HEK293T (cell line): ENCODE measurements around the gene STIM1.
A peak's percentile ranks its signal among the peaks of the same experiment; 100 is the strongest.

Experiments
- CTCF ChIA-PET: fragments of 350-600 bp; formaldehyde crosslinking; extraction: SDS; loops from one replicate; lab custom pipeline; 2021; ENCODE audit warnings: antibody characterized with exemption, inconsistent platforms; lab: Yijun Ruan, JAX
- POLR2A ChIA-PET: fragments of 350-600 bp; formaldehyde crosslinking; extraction: SDS; loops from one replicate; lab custom pipeline; 2020; ENCODE audit warnings: antibody characterized with exemption, inconsistent platforms; lab: Yijun Ruan, JAX
- DNase-seq: peaks from one replicate; pipeline ENCODE4 v3.0.0; 2012; ENCODE audit warnings: mixed read lengths; ENCODE audit errors: extremely low spot score
- ARNT ChIP-seq: fragments of 450-650 bp; IDR thresholded peaks from 2 replicates; pipeline ENCODE4 v1.6.1; 2017; ENCODE audit warnings: mild to moderate bottlenecking
- BHLHE40 ChIP-seq: fragments of 450-650 bp; IDR thresholded peaks from 2 replicates; pipeline ENCODE4 v1.6.1; 2016; ENCODE audit warnings: mild to moderate bottlenecking, moderate library complexity, borderline replicate concordance
- CTBP1 ChIP-seq: fragments of 450-650 bp; IDR thresholded peaks from 2 replicates; pipeline ENCODE4 v1.6.1; 2016; ENCODE audit warnings: borderline replicate concordance
- ELF4 ChIP-seq: fragments of 450-650 bp; IDR thresholded peaks from 2 replicates; pipeline ENCODE4 v1.6.1; 2017; ENCODE audit warnings: antibody characterized with exemption
- FOXA1 ChIP-seq: fragments of 450-650 bp; IDR thresholded peaks from 2 replicates; pipeline ENCODE4 v1.6.1; 2016; ENCODE audit warnings: mild to moderate bottlenecking
- FOXK2 ChIP-seq: fragments of 450-650 bp; IDR thresholded peaks from 2 replicates; pipeline ENCODE4 v1.6.1; 2016; ENCODE audit warnings: mild to moderate bottlenecking
- FOXM1 ChIP-seq: fragments of 450-650 bp; IDR thresholded peaks from 2 replicates; pipeline ENCODE4 v1.6.1; 2017; ENCODE audit warnings: mild to moderate bottlenecking, borderline replicate concordance
- HDGF ChIP-seq: fragments of 450-650 bp; IDR thresholded peaks from 2 replicates; pipeline ENCODE4 v1.6.1; 2017; ENCODE audit warnings: antibody characterized with exemption, borderline replicate concordance
- L3MBTL2 ChIP-seq: fragments of 450-650 bp; conservative IDR thresholded peaks from 2 replicates; pipeline ENCODE4 v1.6.1; 2016; ENCODE audit warnings: mild to moderate bottlenecking
- LEF1 ChIP-seq: fragments of 450-650 bp; IDR thresholded peaks from 2 replicates; pipeline ENCODE4 v1.6.1; 2017; ENCODE audit warnings: mild to moderate bottlenecking, borderline replicate concordance
- NFRKB ChIP-seq: fragments of 450-650 bp; IDR thresholded peaks from 2 replicates; pipeline ENCODE4 v1.6.1; 2016; ENCODE audit warnings: mild to moderate bottlenecking, moderate library complexity
- PKNOX1 ChIP-seq: fragments of 450-650 bp; IDR thresholded peaks from 2 replicates; pipeline ENCODE4 v1.6.1; 2016
- SP1 ChIP-seq: fragments of 450-650 bp; IDR thresholded peaks from 2 replicates; pipeline ENCODE4 v1.6.1; 2017
- SUZ12 ChIP-seq: fragments of 450-650 bp; IDR thresholded peaks from 2 replicates; pipeline ENCODE4 v1.6.1; 2016; ENCODE audit warnings: mild to moderate bottlenecking
- TARDBP ChIP-seq: fragments of 450-650 bp; IDR thresholded peaks from 2 replicates; pipeline ENCODE4 v1.6.1; 2016
- ZNF384 ChIP-seq: fragments of 450-650 bp; IDR thresholded peaks from 2 replicates; pipeline ENCODE4 v1.6.1; 2016

STIM1 gene

GRCh38 chr11:3854977-3855807 is at the start of gene STIM1:
STIM1 (plus strand) TSS chr11:3855664; CDS start chr11:3856271, 607 bp downstream.
- no peak for TF ChIP-seq HDGF
- TF ChIP-seq BHLHE40, result no peak
- TF ChIP-seq CTBP1, result no peak
- TF ChIP-seq FOXM1, result 0 out of 2 replicates have a peak, but pooled peaks have one; percentile 33
- TF ChIP-seq LEF1, result no peak
- no peak for TF ChIP-seq TARDBP
- no peak for TF ChIP-seq SP1
- TF ChIP-seq NFRKB, result no peak
- TF ChIP-seq L3MBTL2, result peak; percentile 60; the same call in 1 of the 2 replicates
- TF ChIP-seq FOXA1, result no peak
- CTCF ChIA-PET, result interaction anchor here (0.6 to 3.6 kb wide), 22 partner anchors 9 to 250 kb away, joined by 3 to 49 read pairs (median 5); partner anchors contain the start of genes PGAP2 and RHOG
- DNase-seq, result peak; percentile 93
- POLR2A ChIA-PET, result interaction anchor here (0.6 to 3.6 kb wide), 21 partner anchors 9 to 226 kb away, joined by 3 to 25 read pairs (median 4); partner anchors contain the start of genes NUP98 and RHOG

GRCh38 chr11:3807909-3808860 is 47.3 kb upstream of the STIM1 start, which contains the start of gene PGAP2:
PGAP2 (plus strand) TSS chr11:3808560; CDS start chr11:3811260, 2,700 bp downstream.
- no peak for TF ChIP-seq LEF1
- no peak for TF ChIP-seq ELF4
- TF ChIP-seq ARNT, result no peak
- TF ChIP-seq FOXK2, result no peak
- no peak for TF ChIP-seq SP1
- TF ChIP-seq SUZ12, result no peak
- TF ChIP-seq HDGF, result no peak
- TF ChIP-seq ZNF384, result no peak
- TF ChIP-seq TARDBP, result no peak
- no peak for TF ChIP-seq FOXM1
- no peak for TF ChIP-seq PKNOX1
- TF ChIP-seq L3MBTL2, result no peak
- TF ChIP-seq NFRKB, result no peak
- TF ChIP-seq CTBP1, result no peak
- TF ChIP-seq FOXA1, result no peak
- TF ChIP-seq BHLHE40, result no peak
- DNase-seq, result peak; percentile 80
- ChIA-PET CTCF (interaction anchor here (0.5 to 1.6 kb wide), 10 partner anchors 9 to 272 kb away, joined by 3 to 9 read pairs (median 4); partner anchors contain the start of gene STIM1), POLR2A (interaction anchor here (1.6 to 2.9 kb wide), 3 partner anchors 9 to 33 kb away, joined by 5 to 28 read pairs (median 9); partner anchors contain the start of genes NUP98 and RHOG)

- ChIA-PET POLR2A (interaction anchor here (0.7 to 2.9 kb wide), 3 partner anchors 10 to 32 kb away, joined by 3 to 28 read pairs (median 9); partner anchors contain the start of genes NUP98 and RHOG), CTCF (interaction anchor here (1.0 to 1.7 kb wide), 4 partner anchors 11 to 263 kb away, joined by 3 to 9 read pairs (median 6); no protein-coding TSS in a partner anchor)
- TF ChIP-seq FOXM1 (no peak), HDGF (no peak), FOXK2 (no peak), PKNOX1 (no peak), SUZ12 (no peak), BHLHE40 (no peak)
- peak; percentile 69 for DNase-seq
Measured at GRCh38 chr11:3808861-3809623, 46.4 kb upstream of the STIM1 start.

- ChIA-PET POLR2A (interaction anchor here (0.7 to 2.9 kb wide), 3 partner anchors 11 to 32 kb away, joined by 3 to 28 read pairs (median 9); partner anchors contain the start of genes NUP98 and RHOG), CTCF (interaction anchor here (1.0 to 1.7 kb wide), 3 partner anchors 11 to 263 kb away, joined by 3 to 9 read pairs (median 8); no protein-coding TSS in a partner anchor)
- no peak for DNase-seq
- no peak for TF ChIP-seq BHLHE40
- TF ChIP-seq FOXK2, result no peak
- TF ChIP-seq ELF4, result no peak
- no peak for TF ChIP-seq LEF1
Measured at GRCh38 chr11:3809624-3809928, 45.9 kb upstream of the STIM1 start.

GRCh38 chr11:3810446-3810845 is 45.0 kb upstream of the STIM1 start:
- ChIA-PET CTCF (interaction anchor here (1.7 kb wide), 1 partner anchor 10 kb away, joined by 8 read pairs; no protein-coding TSS in a partner anchor), POLR2A (no interaction called here)
- no peak for DNase-seq
- TF ChIP-seq ELF4 (no peak), LEF1 (no peak), BHLHE40 (no peak), L3MBTL2 (no peak), HDGF (no peak), PKNOX1 (no peak), CTBP1 (no peak), ARNT (no peak), FOXM1 (no peak)
